ENCODE results near the gene IFNGR1. TPM values are rescaled to one million over a fixed set of nuclear protein-coding genes. Genes with fewer than 3 reads are reported as not detected.

The IFNGR1 gene
- total and polyA plus RNA-seq, 2 of the 13 experiments (the other 11 are each of a cell fraction or from before 2014, with no cell fraction given) = 82.8 to 87.8 TPM

- TF ChIP-seq ZBTB33 (CRISPR knock-in tag; IDR thresholded peaks at IDR 0.05) (peak; percentile 43), POLR2G (IDR thresholded peaks at IDR 0.05; ENCODE audit: low read depth, low read length) (peak; percentile 95), HNRNPH1 (optimal IDR thresholded peaks at IDR 0.05; ENCODE audit: low read depth, low read length) (no peak), ZFP36L1 (CRISPR knock-in tag; IDR thresholded peaks at IDR 0.05) (0 out of 2 replicates have a peak, but pooled peaks have one; percentile 60), CREB1 (IDR thresholded peaks at IDR 0.05) (peak; percentile 97), CREB1 (CRISPR knock-in tag; IDR thresholded peaks at IDR 0.05) (peak; percentile 97), YEATS4 (CRISPR knock-in tag; IDR thresholded peaks at IDR 0.05; ENCODE audit: borderline replicate concordance) (peak; percentile 92), ELF1 (CRISPR knock-in tag; IDR thresholded peaks at IDR 0.05) (peak; percentile 74), GLI4 (CRISPR knock-in tag; IDR thresholded peaks at IDR 0.05; ENCODE audit: borderline replicate concordance) (peak; percentile 94), TBP (CRISPR knock-in tag; IDR thresholded peaks at IDR 0.05) (no peak), HMG20A (CRISPR knock-in tag; IDR thresholded peaks at IDR 0.05; ENCODE audit: borderline replicate concordance) (peak; percentile 66), SUZ12 (IDR thresholded peaks at IDR 0.05; ENCODE audit: low read depth, low read length) (no peak; the same call in 1 of the 2 replicates), KDM5B (CRISPR knock-in tag; IDR thresholded peaks at IDR 0.05; ENCODE audit: borderline replicate concordance) (peak; percentile 89), ZNF230 (CRISPR knock-in tag; IDR thresholded peaks at IDR 0.05) (peak; percentile 65; the same call in 1 of the 2 replicates), SMAD9 (CRISPR knock-in tag; IDR thresholded peaks at IDR 0.05) (peak; percentile 59; the same call in 1 of the 2 replicates), ATF4 (CRISPR knock-in tag; IDR thresholded peaks at IDR 0.05) (peak in 1 of 2 experiments; percentile 73; a peak in 2 of 4 replicates), PHB2 (IDR thresholded peaks at IDR 0.05; ENCODE audit: partially characterized antibody) (no peak), PAX8 (CRISPR knock-in tag; IDR thresholded peaks at IDR 0.05; ENCODE audit: borderline replicate concordance) (no peak), ZNF367 (CRISPR knock-in tag; IDR thresholded peaks at IDR 0.05; ENCODE audit: borderline replicate concordance) (0 out of 2 replicates have a peak, but pooled peaks have one; percentile 53), NR2F1 (CRISPR knock-in tag; IDR thresholded peaks at IDR 0.05) (peak in 1 of 2 experiments; percentile 93; a peak in 3 of 4 replicates), CHCHD3 (CRISPR knock-in tag; IDR thresholded peaks at IDR 0.05) (peak; percentile 96), HDAC6 (IDR thresholded peaks at IDR 0.05; ENCODE audit: low read depth, low read length) (no peak), DMAP1 (CRISPR knock-in tag; IDR thresholded peaks at IDR 0.05) (peak; percentile 95), ZNF512 (CRISPR knock-in tag; IDR thresholded peaks at IDR 0.05) (no peak), FOXA3 (CRISPR knock-in tag; IDR thresholded peaks at IDR 0.05) (peak; percentile 77), NR0B2 (CRISPR knock-in tag; IDR thresholded peaks at IDR 0.05) (0 out of 2 replicates have a peak, but pooled peaks have one; percentile 18)
Observed at GRCh38 chr6:137218917-137219663, at the start of gene IFNGR1 (continued).

Data from HepG2 (cell line).